ENCODE measurements around the gene FUT8.
"Not testable (repeated sequence)": the region's sequence is repeated elsewhere in the genome, so short reads cannot be mapped to it uniquely, and the experiment has no call there.

The FUT8 gene

GRCh38 chr14:65631040-65631439, 218.5 kb downstream of the FUT8 start:
- TF ChIP-seq, protein P1, sequence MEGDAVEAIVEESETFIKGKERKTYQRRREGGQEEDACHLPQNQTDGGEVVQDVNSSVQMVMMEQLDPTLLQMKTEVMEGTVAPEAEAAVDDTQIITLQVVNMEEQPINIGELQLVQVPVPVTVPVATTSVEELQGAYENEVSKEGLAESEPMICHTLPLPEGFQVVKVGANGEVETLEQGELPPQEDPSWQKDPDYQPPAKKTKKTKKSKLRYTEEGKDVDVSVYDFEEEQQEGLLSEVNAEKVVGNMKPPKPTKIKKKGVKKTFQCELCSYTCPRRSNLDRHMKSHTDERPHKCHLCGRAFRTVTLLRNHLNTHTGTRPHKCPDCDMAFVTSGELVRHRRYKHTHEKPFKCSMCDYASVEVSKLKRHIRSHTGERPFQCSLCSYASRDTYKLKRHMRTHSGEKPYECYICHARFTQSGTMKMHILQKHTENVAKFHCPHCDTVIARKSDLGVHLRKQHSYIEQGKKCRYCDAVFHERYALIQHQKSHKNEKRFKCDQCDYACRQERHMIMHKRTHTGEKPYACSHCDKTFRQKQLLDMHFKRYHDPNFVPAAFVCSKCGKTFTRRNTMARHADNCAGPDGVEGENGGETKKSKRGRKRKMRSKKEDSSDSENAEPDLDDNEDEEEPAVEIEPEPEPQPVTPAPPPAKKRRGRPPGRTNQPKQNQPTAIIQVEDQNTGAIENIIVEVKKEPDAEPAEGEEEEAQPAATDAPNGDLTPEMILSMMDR (IDR thresholded peaks at IDR 0.05; ENCODE audit: low read length, missing control alignments), result no peak
- DNase-seq (ENCODE audit: low read depth), result no peak
- no peak overlapping the region for H3K4me3 ChIP-seq (replicated peaks; ENCODE audit: low read depth, low read length)

GRCh38 chr14:65632487-65632886, 220.0 kb downstream of the FUT8 start:
- DNase-seq (ENCODE audit: low read depth), result no peak
- H3K4me3 ChIP-seq (replicated peaks; ENCODE audit: low read depth, low read length), result no peak overlapping the region
- TF ChIP-seq, protein P1 (IDR thresholded peaks at IDR 0.05; ENCODE audit: low read length, missing control alignments), result no peak

DNA sequence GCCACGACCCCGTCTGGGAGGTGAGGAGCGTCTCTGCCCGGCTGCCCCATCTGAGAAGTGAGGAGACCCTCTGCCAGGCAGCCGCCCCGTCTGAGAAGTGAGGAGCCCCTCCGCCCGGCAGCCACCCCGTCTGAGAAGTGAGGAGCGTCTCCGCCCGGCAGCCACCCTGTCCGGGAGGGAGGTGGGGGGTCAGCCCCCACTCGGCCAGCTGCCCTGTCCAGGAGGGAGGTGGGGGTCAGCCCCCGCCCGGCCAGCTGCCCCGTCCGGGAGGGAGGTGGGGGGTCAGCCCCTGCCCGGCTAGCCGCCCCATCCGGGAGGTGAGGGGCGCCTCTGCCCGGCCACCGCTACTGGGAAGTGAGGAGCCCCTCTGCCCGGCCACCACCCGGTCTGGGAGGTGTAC, 221.1 kb downstream of the FUT8 start:
- not testable (repeated sequence) for H3K4me3 ChIP-seq (replicated peaks; ENCODE audit: low read depth, low read length); DNase-seq (ENCODE audit: low read depth)

GRCh38 chr14:65637780-65638179, 225.2 kb downstream of the FUT8 start:
- DNase-seq (ENCODE audit: low read depth), result no peak

DNA sequence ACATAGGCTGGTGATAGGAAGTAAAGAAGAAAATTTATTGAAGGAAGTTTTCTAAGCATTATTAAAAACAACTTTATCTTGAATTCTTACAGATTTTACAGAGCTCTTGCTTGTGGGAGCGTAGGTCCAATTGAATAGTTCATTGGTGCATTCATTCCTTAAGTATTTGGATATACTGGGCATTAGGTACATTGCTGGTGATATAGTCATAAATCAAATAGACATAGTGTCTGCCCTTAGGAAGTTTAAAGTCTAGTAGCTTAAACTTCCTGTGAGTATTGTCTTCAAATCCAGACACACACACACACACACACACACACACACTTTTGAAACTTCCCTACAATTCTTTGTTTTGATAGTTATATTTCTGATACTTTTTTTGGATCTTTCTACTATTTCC, 226.7 kb downstream of the FUT8 start:
- DNase-seq (ENCODE audit: low read depth), result peak; percentile 25
- TF ChIP-seq, protein P1 (IDR thresholded peaks at IDR 0.05; ENCODE audit: low read length, missing control alignments), result no peak
- no peak overlapping the region for H3K4me3 ChIP-seq (replicated peaks; ENCODE audit: low read depth, low read length)

More at GRCh38 chr14:65637780-65638179, 225.2 kb downstream of the FUT8 start:
- TF ChIP-seq, protein P1 (IDR thresholded peaks at IDR 0.05; ENCODE audit: low read length, missing control alignments), result no peak
- no peak overlapping the region for H3K4me3 ChIP-seq (replicated peaks; ENCODE audit: low read depth, low read length)

- no peak for DNase-seq (ENCODE audit: low read depth)
- TF ChIP-seq, protein P1 (IDR thresholded peaks at IDR 0.05; ENCODE audit: low read length, missing control alignments), result no peak
Observed at GRCh38 chr14:65650826-65651225, 238.3 kb downstream of the FUT8 start.

GRCh38 chr14:65656554-65656953, 244.0 kb downstream of the FUT8 start:
- TF ChIP-seq, protein P1 (IDR thresholded peaks at IDR 0.05; ENCODE audit: low read length, missing control alignments), result no peak
- DNase-seq (ENCODE audit: low read depth), result no peak

More at GRCh38 chr14:65650826-65651225, 238.3 kb downstream of the FUT8 start:
- no peak overlapping the region for H3K4me3 ChIP-seq (replicated peaks; ENCODE audit: low read depth, low read length)

More at GRCh38 chr14:65656554-65656953, 244.0 kb downstream of the FUT8 start:
- H3K4me3 ChIP-seq (replicated peaks; ENCODE audit: low read depth, low read length), result no peak overlapping the region
